Smooth muscle cell (in vitro differentiated cells): ENCODE measurements around the gene ZNF618. TPM values are rescaled to one million over a fixed set of nuclear protein-coding genes. Genes with fewer than 3 reads are reported as not detected.

Experiments used
- DNase-seq: peaks from one replicate; lab custom pipeline; 2025; ENCODE audit not compliant: unreplicated experiment; lab: John Stamatoyannopoulos, UW
- H2AFZ ChIP-seq: fragments of 200-600 bp; sonication (generic); 2 replicates; pipeline ENCODE4 v1.6.0; 2016; ENCODE audit warnings: antibody characterized with exemption, low read depth, mild to moderate bottlenecking
- H3F3A ChIP-seq: fragments of 200-600 bp; sonication (generic); 2 replicates; pipeline ENCODE4 v1.6.0; 2017; ENCODE audit warnings: antibody characterized with exemption, low read depth
- H3K27ac ChIP-seq: fragments of 200-600 bp; sonication (generic); 2 replicates; pipeline ENCODE4 v1.5.1; 2016; ENCODE audit warnings: low read depth, mild to moderate bottlenecking
- H3K27me3 ChIP-seq: fragments of 200-600 bp; sonication (generic); 2 replicates; pipeline ENCODE4 v1.6.1; 2016; ENCODE audit warnings: low read depth, mild to moderate bottlenecking
- H3K36me3 ChIP-seq: fragments of 200-600 bp; sonication (generic); 2 replicates; pipeline ENCODE4 v1.5.1; 2016; ENCODE audit warnings: low read depth
- H3K4me1 ChIP-seq: fragments of 200-600 bp; sonication (generic); 2 replicates; pipeline ENCODE4 v1.5.1; 2016; ENCODE audit warnings: low read depth
- H3K4me2 ChIP-seq: fragments of 200-600 bp; sonication (generic); 2 replicates; pipeline ENCODE4 v1.6.0; 2016; ENCODE audit warnings: mild to moderate bottlenecking
- H3K4me3 ChIP-seq: fragments of 200-600 bp; sonication (generic); 2 replicates; pipeline ENCODE4 v1.5.1; 2016; ENCODE audit warnings: mild to moderate bottlenecking
- H3K79me2 ChIP-seq: fragments of 200-600 bp; sonication (generic); 2 replicates; pipeline ENCODE4 v1.6.0; 2016; ENCODE audit warnings: low read depth, mild to moderate bottlenecking
- H3K9ac ChIP-seq: fragments of 200-600 bp; sonication (generic); 2 replicates; pipeline ENCODE4 v1.6.0; 2016; ENCODE audit warnings: low read depth
- H3K9me3 ChIP-seq: fragments of 200-600 bp; sonication (generic); replicated peaks from 2 replicates; pipeline ENCODE4 v1.5.1; 2016; ENCODE audit warnings: low read depth
- H4K20me1 ChIP-seq: fragments of 200-600 bp; sonication (generic); 2 replicates; pipeline ENCODE4 v1.6.0; 2016; ENCODE audit warnings: low read depth
- CTCF ChIP-seq: fragments of 200-600 bp; sonication (generic); IDR thresholded peaks from 2 replicates; pipeline ENCODE4 v1.5.1; 2017; ENCODE audit warnings: borderline replicate concordance, mild to moderate bottlenecking, antibody characterized with exemption; ENCODE audit not compliant: insufficient read depth, poor library complexity, severe bottlenecking
- WGBS: methylation state at CpG from one replicate; pipeline ENCODE4 v1.1.7; 2016; ENCODE audit warnings: low lambda C conversion rate; 5-methylcytosine and 5-hydroxymethylcytosine counted together
- polyA plus RNA-seq: library from polyadenylated mRNA; unstranded; fragments of >200 nt; fragmentation: Nextera tagmentation; extraction: Ambion mirVana; gene quantifications from 2 replicates; pipeline ENCODE4 v1.2.1, GENCODE V29; 2016
- total RNA-seq: library from RNA; depleted of rRNA; stranded (reverse); fragments of >200 nt; gene quantifications from 2 replicates; pipeline ENCODE4 v1.2.3, GENCODE V29; 2014

Gene ZNF618
- total and polyA plus RNA-seq, 2 experiments from 2014 or later: 9.9 to 19.5 TPM

- no peak for TF ChIP-seq CTCF
- Histone ChIP-seq H3K79me2 (no peaks in the 10 kb centered on the region), H3K4me1 (no peaks in the 10 kb centered on the region), H3K4me2 (no peak overlapping the region), H4K20me1 (no peaks in the 10 kb centered on the region), H3K4me3 (no peak overlapping the region), H2AFZ (no peak overlapping the region), H3K27ac (no peak overlapping the region), H3K9me3 (no peaks in the 10 kb centered on the region), H3K9ac (no peak overlapping the region), H3K27me3 (no peaks in the 10 kb centered on the region), H3F3A (no peaks in the 10 kb centered on the region), H3K36me3 (peaks cover 15% of the 10 kb centered on the region)
- 96% methylated on average over 14 of the region's 14 CpGs for WGBS
- no peak for DNase-seq
These were observed 140.7 kb downstream of the ZNF618 start for GRCh38 chr9:114016629-114017423.

- Histone ChIP-seq H3K27ac (no peak overlapping the region), H3K79me2 (no peaks in the 10 kb centered on the region), H3K4me1 (no peaks in the 10 kb centered on the region), H3F3A (no peaks in the 10 kb centered on the region), H3K27me3 (no peaks in the 10 kb centered on the region), H2AFZ (no peak overlapping the region), H4K20me1 (no peaks in the 10 kb centered on the region), H3K9ac (no peak overlapping the region), H3K36me3 (peaks cover 23% of the 10 kb centered on the region), H3K4me2 (no peak overlapping the region), H3K9me3 (no peaks in the 10 kb centered on the region), H3K4me3 (no peak overlapping the region)
- over 99% methylated on average over 6 of the region's 6 CpGs for WGBS
- TF ChIP-seq CTCF: no peak
- DNase-seq: no peak
These were observed 141.9 kb downstream of the ZNF618 start for GRCh38 chr9:114017741-114018715.

- Histone ChIP-seq H4K20me1 (no peaks in the 10 kb centered on the region), H3K4me3 (no peak overlapping the region), H3K79me2 (no peaks in the 10 kb centered on the region), H3K4me2 (no peak overlapping the region), H3K27ac (no peak overlapping the region), H2AFZ (no peak overlapping the region), H3K4me1 (no peaks in the 10 kb centered on the region), H3K36me3 (peaks cover 31% of the 10 kb centered on the region), H3F3A (no peaks in the 10 kb centered on the region), H3K9ac (no peak overlapping the region), H3K27me3 (no peaks in the 10 kb centered on the region), H3K9me3 (peaks cover 11% of the 10 kb centered on the region)
- no peak for DNase-seq
- WGBS: 91% methylated on average over 3 of the region's 3 CpGs
- TF ChIP-seq CTCF: no peak
These were observed 145.5 kb downstream of the ZNF618 start for GRCh38 chr9:114021578-114021977.
